Right ventricle myocardium inferior (tissue), 1 donor: ENCODE measurements around the gene TNNT3. TPM values are rescaled to one million over a fixed set of nuclear protein-coding genes. Genes with fewer than 3 reads are reported as not detected.

Experiments used
- ATAC-seq: fragments of 200-7000 bp; cut with Tn5 transposase; one replicate; pipeline ENCODE4 v1.9.1; 2020; ENCODE audit warnings: mild to moderate bottlenecking, moderate library complexity
- DNase-seq: peaks from one replicate; pipeline ENCODE4 v3.0.0; 2021; ENCODE audit errors: missing footprints
- intact Hi-C: fragments of 100-400 bp; cut with DNase I; formaldehyde crosslinking; loops from one replicate; pipeline ENCODE4 v1.11.0; 2022
- total RNA-seq: library from RNA; stranded (reverse); fragmentation: NEBNext Ultra II Directional; extraction: Animal tissue kit (Norgen Biotek cat#: 25700); gene quantifications from one replicate; pipeline ENCODE4 v1.2.1, GENCODE V29; 2021
- donor health status: DM: no; HTN: yes; CAD: no; lungs with severe emphysema.

Gene TNNT3
- total RNA-seq, 1 donor from 2014 or later, result 36.3 TPM

DNA sequence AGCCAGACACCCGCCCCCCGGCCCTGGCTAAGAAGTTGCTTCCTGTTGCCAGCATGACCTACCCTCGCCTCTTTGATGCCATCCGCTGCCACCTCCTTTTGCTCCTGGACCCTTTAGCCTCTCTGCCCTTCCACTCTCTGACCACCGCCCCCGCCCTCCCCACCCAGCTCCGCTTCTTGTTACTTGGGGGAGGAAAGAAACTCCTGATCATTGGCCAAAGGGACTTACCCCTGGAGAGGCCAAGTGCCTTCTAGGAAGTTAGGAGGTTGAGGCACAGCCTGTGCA, 27.7 kb upstream of the TNNT3 start, which contains the start of gene PRR33:
Gene PRR33 (minus strand): TSS at position 65 of the 285 bp plus-strand sequence. CDS start 1,311 bp downstream, outside the sequence.
- DNase-seq, result no peak
- no peak for ATAC-seq
- intact Hi-C loops, result no loop called here

GRCh38 chr11:1892116-1892515, 27.4 kb upstream of the TNNT3 start:
- intact Hi-C loops, result no loop called here

DNA sequence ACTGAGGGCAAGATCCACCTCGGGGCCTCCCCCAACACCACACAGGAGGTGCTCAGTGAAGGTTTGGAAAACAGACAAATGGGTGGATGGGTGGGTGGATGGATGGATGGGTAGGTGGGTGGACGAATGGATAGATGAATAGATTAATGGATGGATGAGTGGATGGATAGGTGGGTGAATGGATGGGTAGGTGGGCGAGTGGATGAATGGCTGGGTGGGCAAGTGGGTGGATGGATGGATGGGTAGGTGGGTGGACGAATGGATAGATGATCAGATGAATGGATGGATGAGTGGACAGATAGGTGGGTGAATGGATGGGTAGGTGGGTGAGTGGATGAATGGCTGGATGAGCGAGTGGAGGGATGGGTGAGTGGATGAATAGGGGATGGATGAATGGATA, 26.9 kb upstream of the TNNT3 start:
- intact Hi-C loops, result no loop called here
- ATAC-seq, result no peak

More at GRCh38 chr11:1892116-1892515, 27.4 kb upstream of the TNNT3 start:
- peak; percentile 37 for ATAC-seq
- peak; percentile 57 for DNase-seq

GRCh38 chr11:1893581-1894359, 25.7 kb upstream of the TNNT3 start:
- intact Hi-C loops, result loop anchor here (1.0 kb wide), 1 partner anchor 23 kb away; no protein-coding TSS in a partner anchor
- ATAC-seq (no peak), DNase-seq (peak; percentile 46)

More for the DNA sequence above, 26.9 kb upstream of the TNNT3 start:
- DNase-seq, result peak; percentile 42

- ATAC-seq, result no peak
- intact Hi-C loops, result no loop called here
- DNase-seq, result no peak
Observed at GRCh38 chr11:1894759-1895158, 24.7 kb upstream of the TNNT3 start.

GRCh38 chr11:1896468-1896867, 23.0 kb upstream of the TNNT3 start:
- ATAC-seq (no peak), DNase-seq (no peak)
- intact Hi-C loops, result no loop called here

- intact Hi-C loops, result no loop called here
- peak; percentile 35 for DNase-seq
- ATAC-seq, result no peak
Observed at GRCh38 chr11:1896923-1897322, 22.6 kb upstream of the TNNT3 start.

GRCh38 chr11:1899090-1899489, 20.4 kb upstream of the TNNT3 start:
- DNase-seq (no peak), ATAC-seq (no peak)
- intact Hi-C loops, result no loop called here

GRCh38 chr11:1899686-1900085, 19.8 kb upstream of the TNNT3 start:
- intact Hi-C loops, result no loop called here
- no peak for DNase-seq
- ATAC-seq, result no peak

- DNase-seq (no peak), ATAC-seq (no peak)
- intact Hi-C loops, result no loop called here
Observed at GRCh38 chr11:1906181-1906580, 13.3 kb upstream of the TNNT3 start.

- DNase-seq (peak; percentile 30), ATAC-seq (no peak)
- intact Hi-C loops, result no loop called here
Observed at GRCh38 chr11:1906611-1907423, 12.7 kb upstream of the TNNT3 start.

- intact Hi-C loops, result loop anchor here (1.0 kb wide), 1 partner anchor 23 kb away; no protein-coding TSS in a partner anchor
- DNase-seq (peak; percentile 11), ATAC-seq (peak; percentile 36)
Observed at GRCh38 chr11:1908618-1909017, 10.9 kb upstream of the TNNT3 start.

DNA sequence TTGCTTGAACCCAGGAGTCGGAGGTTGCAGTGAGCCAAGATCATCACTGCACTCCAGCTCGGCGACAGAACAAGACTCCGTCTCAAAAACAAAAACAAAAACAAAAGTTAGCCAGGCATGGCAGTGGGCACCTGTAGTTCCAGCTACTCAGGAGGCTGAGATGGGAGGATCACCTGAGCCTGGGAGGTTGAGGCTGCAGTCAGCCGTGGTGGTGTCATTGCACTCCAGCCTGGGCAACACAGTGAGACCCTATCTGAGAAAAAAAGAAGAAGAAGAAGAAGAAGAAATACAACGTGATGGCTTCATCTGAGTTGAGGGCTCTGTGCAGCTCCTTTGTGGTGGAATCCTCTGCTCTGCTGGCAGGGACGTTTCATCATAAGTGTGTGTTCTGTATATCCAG, 10.0 kb upstream of the TNNT3 start:
- ATAC-seq (no peak), DNase-seq (no peak)
- intact Hi-C loops, result loop anchor here (1.0 kb wide), 1 partner anchor 22 kb away; no protein-coding TSS in a partner anchor

- DNase-seq (peak; percentile 46), ATAC-seq (no peak)
- intact Hi-C loops, result no loop called here
Observed at GRCh38 chr11:1912289-1912878, 7.1 kb upstream of the TNNT3 start.

- ATAC-seq, result no peak
- peak; percentile 40 for DNase-seq
- intact Hi-C loops, result loop anchor here (1.0 kb wide), 1 partner anchor 26 kb away; no protein-coding TSS in a partner anchor
Observed at GRCh38 chr11:1913271-1914060, 6.0 kb upstream of the TNNT3 start.

GRCh38 chr11:1915795-1916131, 3.7 kb upstream of the TNNT3 start:
- intact Hi-C loops, result loop anchor here (1.0 to 5.0 kb wide), 4 partner anchors 22 to 223 kb away; no protein-coding TSS in a partner anchor
- ATAC-seq (no peak), DNase-seq (no peak)

DNA sequence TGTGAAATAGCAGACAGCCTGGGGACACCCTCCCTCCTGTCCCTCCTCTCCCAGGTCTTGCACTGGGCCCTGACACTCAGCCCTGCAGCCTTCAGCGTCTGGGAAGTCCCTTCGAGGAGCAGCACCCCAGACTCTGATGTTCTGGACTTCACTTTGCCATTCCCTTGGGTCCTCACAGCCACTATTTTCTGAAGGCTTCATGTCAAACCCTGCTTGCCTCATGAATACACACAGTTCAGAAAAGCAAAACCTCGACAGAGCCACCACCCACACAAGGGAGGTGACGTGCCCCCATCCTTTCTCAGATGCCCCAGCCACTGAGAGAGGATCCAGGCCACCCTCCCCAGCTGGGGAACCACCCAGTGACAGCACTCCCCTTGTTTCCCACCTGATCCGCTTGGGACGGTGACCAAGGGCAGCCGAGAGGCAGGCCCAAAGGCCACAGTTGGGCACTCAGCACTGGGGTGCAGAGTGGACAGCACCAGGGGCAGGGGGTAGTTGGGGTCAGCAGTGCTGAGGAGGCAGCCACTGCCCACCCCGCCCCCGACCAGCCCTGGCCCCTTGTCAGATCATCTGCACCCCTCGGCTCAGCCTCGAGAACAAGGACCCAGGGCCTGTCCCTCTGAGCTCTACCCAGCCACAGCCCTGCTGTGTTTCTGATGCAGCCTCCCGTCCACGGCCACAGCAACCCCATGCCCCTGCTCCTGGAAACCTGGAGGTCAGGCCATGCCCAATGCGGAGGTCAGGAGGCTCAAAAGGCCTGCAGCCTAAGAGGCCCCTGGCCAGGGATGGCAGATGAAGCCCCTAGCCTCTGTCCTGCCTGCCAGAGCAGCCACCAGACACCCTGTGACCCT, 3.1 kb upstream of the TNNT3 start:
- peak; percentile 62 for DNase-seq
- peak; percentile 7 for ATAC-seq
- intact Hi-C loops, result loop anchor here (1.0 to 5.0 kb wide), 4 partner anchors 23 to 224 kb away; no protein-coding TSS in a partner anchor
